ENCODE results near the gene LRRFIP1.
A peak's percentile ranks its signal among the peaks of the same experiment; 100 is the strongest.

The LRRFIP1 gene

GRCh38 chr2:237708491-237708890 lies 81.1 kb downstream of the LRRFIP1 start:
- DNase-seq = no peak

- no peak for DNase-seq
Measured at GRCh38 chr2:237708961-237709360, 81.6 kb downstream of the LRRFIP1 start.

GRCh38 chr2:237711458-237712150 lies 84.2 kb downstream of the LRRFIP1 start:
- DNase-seq = no peak

- no peak for DNase-seq
Measured at GRCh38 chr2:237712477-237713377, 85.3 kb downstream of the LRRFIP1 start.

GRCh38 chr2:237714690-237715458 lies 87.5 kb downstream of the LRRFIP1 start:
- DNase-seq = no peak

GRCh38 chr2:237715459-237715947 lies 88.1 kb downstream of the LRRFIP1 start:
- DNase-seq = no peak

- no peak for DNase-seq
Measured at GRCh38 chr2:237716011-237716410, 88.6 kb downstream of the LRRFIP1 start.

- no peak for DNase-seq
Measured at GRCh38 chr2:237717366-237718276, 90.2 kb downstream of the LRRFIP1 start.

- DNase-seq = no peak
Measured at GRCh38 chr2:237718277-237718634, 90.9 kb downstream of the LRRFIP1 start.

GRCh38 chr2:237720444-237720843 lies 93.1 kb downstream of the LRRFIP1 start:
- DNase-seq = no peak

- DNase-seq = no peak
Measured at GRCh38 chr2:237720957-237721356, 93.6 kb downstream of the LRRFIP1 start.

GRCh38 chr2:237721458-237721857 lies 94.1 kb downstream of the LRRFIP1 start:
- DNase-seq = no peak

GRCh38 chr2:237722616-237723015 lies 95.2 kb downstream of the LRRFIP1 start:
- DNase-seq = no peak

- no peak for DNase-seq
Measured at GRCh38 chr2:237723023-237723422, 95.6 kb downstream of the LRRFIP1 start.

- no peak for DNase-seq
Measured at GRCh38 chr2:237723602-237724001, 96.2 kb downstream of the LRRFIP1 start.

GRCh38 chr2:237724811-237725478 lies 97.6 kb downstream of the LRRFIP1 start:
- DNase-seq = no peak

GRCh38 chr2:237725661-237726060 lies 98.3 kb downstream of the LRRFIP1 start:
- no peak for DNase-seq

- no peak for DNase-seq
Measured at GRCh38 chr2:237726401-237726830, 99.0 kb downstream of the LRRFIP1 start.

GRCh38 chr2:237727363-237727762 lies 100.0 kb downstream of the LRRFIP1 start:
- DNase-seq = peak; percentile 31

- no peak for DNase-seq
Measured at GRCh38 chr2:237729681-237730475, 102.5 kb downstream of the LRRFIP1 start.

GRCh38 chr2:237731663-237732062 lies 104.3 kb downstream of the LRRFIP1 start:
- DNase-seq = peak; percentile 77
